Fibroblast of gingiva (primary cell): Measurements from ENCODE around the gene LTA.

Experiments used
- DNase-seq: peaks from one replicate; pipeline ENCODE4 v3.0.0-alpha.2; 2011; ENCODE audit warnings: low read depth

Gene LTA, protein sequence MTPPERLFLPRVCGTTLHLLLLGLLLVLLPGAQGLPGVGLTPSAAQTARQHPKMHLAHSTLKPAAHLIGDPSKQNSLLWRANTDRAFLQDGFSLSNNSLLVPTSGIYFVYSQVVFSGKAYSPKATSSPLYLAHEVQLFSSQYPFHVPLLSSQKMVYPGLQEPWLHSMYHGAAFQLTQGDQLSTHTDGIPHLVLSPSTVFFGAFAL

DNA sequence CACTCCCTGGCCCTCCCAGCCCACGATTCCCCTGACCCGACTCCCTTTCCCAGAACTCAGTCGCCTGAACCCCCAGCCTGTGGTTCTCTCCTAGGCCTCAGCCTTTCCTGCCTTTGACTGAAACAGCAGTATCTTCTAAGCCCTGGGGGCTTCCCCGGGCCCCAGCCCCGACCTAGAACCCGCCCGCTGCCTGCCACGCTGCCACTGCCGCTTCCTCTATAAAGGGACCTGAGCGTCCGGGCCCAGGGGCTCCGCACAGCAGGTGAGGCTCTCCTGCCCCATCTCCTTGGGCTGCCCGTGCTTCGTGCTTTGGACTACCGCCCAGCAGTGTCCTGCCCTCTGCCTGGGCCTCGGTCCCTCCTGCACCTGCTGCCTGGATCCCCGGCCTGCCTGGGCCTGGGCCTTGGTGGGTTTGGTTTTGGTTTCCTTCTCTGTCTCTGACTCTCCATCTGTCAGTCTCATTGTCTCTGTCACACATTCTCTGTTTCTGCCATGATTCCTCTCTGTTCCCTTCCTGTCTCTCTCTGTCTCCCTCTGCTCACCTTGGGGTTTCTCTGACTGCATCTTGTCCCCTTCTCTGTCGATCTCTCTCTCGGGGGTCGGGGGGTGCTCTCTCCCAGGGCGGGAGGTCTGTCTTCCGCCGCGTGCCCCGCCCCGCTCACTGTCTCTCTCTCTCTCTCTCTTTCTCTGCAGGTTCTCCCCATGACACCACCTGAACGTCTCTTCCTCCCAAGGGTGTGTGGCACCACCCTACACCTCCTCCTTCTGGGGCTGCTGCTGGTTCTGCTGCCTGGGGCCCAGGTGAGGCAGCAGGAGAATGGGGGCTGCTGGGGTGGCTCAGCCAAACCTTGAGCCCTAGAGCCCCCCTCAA, at the start of gene LTA:
Gene LTA (plus strand): TSS at position 249 of the 871 bp plus-strand sequence. CDS start 454 bp downstream, at position 703.
- no peak for DNase-seq

DNA sequence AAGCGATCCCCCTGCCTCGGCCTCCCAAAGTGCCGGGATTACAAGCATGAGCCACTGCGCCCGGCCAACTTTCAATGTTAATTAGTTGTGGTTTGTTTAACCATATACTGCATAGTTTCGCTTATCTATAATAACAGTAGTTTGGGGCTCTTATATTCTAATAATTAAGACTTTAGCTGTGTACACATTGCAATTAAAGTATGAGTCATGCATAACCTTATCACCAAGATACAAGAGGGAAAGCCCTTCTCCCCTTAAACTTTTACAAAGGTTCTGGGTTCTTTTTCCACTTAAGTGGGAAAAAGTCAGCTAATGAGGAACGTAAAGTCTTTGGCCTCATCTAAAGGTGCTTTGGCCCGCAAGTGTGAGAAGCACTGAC, 46.5 kb upstream of the LTA start:
- DNase-seq: no peak

DNA sequence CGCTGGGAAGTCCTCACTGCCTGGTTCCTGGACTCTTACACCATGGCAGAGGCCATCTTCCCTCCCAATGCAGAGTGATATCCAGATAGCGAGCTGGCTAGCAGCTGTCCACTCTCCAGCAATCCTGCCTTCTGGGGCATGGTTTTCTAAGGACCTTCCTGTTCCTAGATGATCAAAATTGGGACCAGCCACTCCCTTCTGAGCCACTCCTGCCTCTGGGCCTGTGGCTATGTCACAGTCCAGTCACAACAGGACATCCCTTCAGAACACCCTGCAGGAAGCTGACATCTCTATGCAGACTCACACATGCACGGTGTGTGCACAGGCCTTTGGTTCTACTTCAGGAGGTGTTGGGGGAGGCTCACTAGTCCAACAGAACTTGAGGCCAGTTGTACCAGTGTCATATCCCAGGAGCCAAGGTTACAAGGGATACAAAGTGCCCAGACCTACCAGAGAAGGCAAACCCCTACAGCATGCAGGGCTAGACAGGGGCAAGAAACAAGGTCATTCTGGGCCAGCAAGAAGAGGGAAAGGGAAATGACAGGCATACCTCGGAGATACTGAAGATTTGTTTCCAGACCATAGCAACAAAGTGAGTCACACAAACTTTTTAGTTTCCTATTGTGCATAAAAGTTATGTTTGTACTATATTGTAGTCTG, 46.0 kb upstream of the LTA start:
- DNase-seq: peak; percentile 29

DNA sequence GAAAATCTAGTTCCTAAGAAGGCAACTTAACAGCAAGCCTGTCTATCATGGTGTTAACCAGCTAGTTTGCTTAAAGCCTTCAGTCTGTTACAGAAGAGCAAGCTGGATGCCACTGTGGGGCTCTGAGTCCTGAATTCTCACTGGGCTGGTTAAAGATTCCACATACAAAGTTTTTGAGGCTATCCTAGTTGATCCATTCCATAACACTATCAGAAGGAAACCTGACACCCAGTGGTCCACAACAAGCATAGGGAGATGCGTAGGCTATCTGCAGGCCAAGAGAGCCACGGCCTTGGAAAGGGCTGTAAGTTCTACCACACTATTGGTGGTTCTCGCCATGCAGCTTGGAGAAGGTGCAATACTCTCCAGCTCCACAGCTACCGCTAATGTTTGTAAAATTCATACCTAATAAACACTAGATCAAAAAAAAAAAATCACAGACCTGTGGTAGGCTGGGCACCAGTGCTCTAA, 43.7 kb upstream of the LTA start:
- DNase-seq: no peak

DNA sequence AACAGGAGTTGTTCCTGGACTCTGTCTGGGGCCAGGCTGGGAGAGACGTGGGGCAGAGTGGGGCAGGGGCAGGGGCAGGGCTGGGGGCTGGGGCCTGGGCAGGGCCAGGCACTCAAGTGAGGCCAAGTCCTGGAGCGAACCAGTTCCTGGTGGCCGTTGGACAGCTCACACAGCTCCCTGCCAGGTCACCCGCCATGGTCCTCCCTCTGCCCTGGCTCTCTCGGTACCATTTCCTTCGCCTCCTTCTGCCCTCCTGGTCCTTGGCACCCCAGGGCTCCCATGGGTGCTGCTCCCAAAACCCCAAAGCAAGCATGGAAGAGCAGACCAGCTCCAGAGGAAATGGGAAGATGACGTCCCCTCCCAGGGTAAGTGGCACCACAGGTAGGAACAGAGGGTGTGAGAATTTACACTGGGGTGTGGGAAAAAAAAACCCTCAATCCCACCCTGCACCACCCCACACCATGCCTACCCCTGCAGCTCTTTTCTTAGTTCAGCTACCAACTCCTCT, 43.2 kb upstream of the LTA start, which contains the start of gene MCCD1:
Gene MCCD1 (plus strand): TSS at position 142 of the 508 bp plus-strand sequence. CDS start 53 bp downstream, at position 195.
- DNase-seq: no peak

DNA sequence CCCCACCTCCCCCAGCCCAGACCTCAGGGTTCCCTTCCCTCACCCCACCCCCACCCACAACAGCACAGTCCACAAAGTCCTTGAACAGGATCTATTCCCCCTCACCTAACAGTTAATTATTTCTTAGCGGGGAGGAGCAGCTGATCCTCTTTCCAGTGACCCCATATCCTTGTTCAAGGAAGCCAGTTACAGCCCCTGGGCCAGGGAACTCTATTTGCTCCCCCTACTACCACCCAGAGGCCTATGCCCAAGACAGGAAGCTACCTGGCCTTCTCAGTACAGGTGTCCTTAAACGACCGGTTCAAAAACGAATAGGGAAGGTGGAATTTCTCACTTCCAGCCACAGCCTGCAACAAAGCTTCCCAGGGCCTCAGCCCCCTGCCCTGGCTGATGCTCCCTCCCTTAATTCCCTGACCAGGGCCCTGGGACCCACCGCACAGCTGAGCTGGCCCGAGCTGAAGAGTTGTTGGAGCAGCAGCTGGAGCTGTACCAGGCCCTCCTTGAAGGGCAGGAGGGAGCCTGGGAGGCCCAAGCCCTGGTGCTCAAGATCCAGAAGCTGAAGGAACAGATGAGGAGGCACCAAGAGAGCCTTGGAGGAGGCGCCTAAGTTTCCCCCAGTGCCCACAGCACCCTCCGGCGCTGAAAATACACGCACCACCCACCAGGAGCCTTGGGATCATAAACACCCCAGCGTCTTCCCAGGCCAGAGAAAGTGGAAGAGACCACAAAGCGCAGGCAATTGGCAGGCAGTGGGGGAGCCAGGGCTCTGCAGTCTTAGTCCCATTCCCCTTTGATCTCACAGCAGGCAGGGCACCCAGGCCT, 42.5 kb upstream of the LTA start:
- no peak for DNase-seq

- DNase-seq: no peak
Measured at GRCh38 chr6:31530659-31531058, 41.4 kb upstream of the LTA start.

GRCh38 chr6:31531162-31531561, 40.9 kb upstream of the LTA start:
- DNase-seq: no peak

DNA sequence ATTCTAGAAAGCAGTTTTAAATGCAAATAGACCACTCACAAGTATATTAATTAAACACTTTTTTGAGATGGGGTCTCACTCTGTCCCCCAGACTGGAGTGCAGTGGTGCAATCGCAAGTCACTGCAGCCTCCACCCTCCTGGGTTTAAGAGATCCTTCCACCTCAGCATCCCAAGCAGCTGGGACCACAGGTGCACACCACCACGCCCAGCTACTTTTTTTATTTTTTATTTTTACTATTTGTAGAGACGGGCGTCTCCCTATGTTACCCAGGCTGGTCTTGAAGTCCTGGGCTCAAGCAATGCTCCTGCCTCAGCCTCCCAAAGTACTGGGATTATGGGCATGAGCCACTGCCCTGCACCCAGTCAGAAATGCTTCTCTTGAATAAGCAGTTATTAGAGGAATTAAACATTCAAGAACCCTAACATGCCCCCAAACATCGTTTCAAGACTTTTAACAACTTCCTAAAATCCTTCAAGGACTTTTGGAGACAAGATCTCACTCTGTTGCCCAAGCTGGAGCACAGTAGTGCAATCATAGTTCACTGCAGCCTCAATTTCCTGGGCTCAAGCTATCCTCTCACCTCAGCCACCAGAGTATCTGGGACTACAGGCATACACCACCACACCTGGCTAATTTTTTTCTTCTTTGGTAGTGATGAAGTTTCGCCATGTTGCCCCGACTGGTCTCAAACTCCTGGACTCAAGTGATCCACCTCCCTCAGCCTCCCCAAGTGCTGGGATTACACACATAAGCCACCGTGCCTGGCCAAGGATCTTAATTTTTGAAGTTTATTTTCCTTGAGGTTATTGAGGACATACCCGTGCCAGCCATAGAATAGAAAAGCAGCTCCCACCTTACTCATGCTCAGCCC, 40.1 kb upstream of the LTA start:
- DNase-seq: no peak

DNA sequence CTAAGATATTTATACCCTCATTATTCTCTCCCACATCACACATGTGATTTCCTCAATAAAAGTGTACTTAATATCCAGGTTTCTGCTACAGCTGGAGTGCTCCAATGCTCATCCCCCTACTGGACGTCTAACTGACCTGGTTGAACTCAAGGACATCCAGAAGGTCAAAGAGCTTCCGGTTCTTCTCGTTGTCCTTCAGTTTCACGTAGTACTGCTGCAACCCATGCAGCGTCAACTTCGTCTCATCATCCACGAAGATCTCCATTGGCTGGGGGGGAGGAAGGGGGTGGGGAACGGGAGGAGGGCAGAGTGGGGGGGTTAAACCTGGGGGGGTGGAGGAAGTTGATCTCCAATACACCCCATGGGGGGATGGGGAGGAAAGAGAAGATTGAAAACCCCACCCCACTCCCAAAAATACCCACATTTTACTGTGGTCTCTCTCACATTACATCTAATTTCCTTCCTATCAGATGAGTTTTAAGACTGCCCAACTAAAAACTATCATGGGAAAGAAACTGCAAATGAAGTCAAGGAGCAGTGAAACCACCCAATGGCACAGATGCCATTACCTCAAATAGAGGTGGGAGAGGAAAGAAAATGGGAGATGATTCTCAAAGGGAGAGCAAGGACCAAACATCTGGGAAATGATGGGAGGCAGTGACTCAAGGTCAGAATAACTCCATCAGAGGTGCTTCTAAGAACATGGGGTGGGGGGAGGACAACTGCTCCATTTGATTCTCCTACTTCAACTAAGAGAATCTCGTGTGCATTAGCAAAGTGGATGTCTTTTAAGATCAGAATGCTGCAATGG, 39.2 kb upstream of the LTA start:
- no peak for DNase-seq

GRCh38 chr6:31533455-31533841, 38.6 kb upstream of the LTA start:
- DNase-seq: no peak

- DNase-seq: no peak
Measured at GRCh38 chr6:31534011-31534410, 38.1 kb upstream of the LTA start.

GRCh38 chr6:31534521-31535040, 37.5 kb upstream of the LTA start:
- DNase-seq: no peak

GRCh38 chr6:31535538-31536324, 36.4 kb upstream of the LTA start:
- DNase-seq: no peak

DNA sequence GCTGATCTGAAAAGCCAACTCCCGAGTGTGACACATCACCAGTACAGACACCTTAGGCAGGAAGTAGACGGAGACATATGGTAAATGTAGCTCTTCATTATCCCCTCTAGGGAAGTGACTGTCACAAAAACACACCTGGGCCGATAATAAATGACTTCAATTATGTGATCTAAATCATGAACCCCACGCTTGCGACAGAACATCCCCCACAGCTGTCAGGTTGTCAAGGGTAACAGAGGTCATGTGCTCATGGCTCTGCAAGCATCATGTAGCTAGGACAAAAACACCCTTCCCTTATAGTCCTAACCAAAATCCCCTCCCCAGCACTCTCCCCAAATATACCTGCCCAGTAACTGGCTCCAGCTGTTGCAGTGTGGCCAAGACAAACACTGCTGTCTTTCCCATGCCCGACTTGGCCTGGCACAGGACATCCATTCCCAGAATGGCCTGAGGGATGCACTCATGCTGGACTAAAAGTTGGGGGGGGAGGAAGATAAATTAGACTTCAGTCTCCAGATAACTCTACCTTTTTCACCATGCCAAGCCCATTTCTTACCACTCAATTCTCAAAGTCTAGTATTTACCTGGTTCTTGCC, 33.2 kb upstream of the LTA start:
- no peak for DNase-seq

- DNase-seq: no peak
Measured at GRCh38 chr6:31540640-31541039, 31.4 kb upstream of the LTA start.

DNA sequence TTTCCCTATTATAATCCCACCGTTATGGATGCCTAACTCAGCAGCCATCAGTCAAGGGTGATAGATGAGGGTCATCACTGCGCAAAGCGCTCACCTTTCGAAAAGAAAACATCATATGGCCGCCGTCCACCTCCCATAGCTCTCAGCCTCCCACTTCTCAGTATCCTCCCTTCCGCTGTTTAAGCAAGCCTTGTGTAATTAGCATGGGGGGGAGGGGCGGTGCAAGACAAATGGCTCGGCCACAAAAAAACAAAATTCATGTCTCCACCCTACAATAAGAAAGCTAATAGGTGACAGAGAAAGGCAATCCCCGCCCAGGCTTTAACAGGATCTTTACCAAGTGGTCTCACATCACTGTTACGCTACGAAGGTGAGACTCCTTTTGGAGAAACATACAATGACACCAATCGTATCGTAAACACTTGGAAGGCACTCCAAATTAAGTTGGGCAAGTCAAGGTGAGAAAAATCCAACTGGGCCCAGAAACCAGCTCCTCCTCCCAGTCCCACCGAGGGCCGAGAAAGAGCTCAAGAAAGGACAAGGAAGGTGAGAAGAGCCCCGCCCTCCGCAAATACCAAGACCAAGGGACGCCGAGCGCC, 30.9 kb upstream of the LTA start:
- peak; percentile 58 for DNase-seq
